ENCODE measurements around the gene GAMT. TPM values are rescaled to one million over a fixed set of nuclear protein-coding genes. Genes with fewer than 3 reads are reported as not detected.

The GAMT gene
- total and polyA plus RNA-seq, 2 of the 13 experiments (the other 11 are each of a cell fraction or from before 2014, with no cell fraction given) = 115 to 124 TPM

GRCh38 chr19:1400281-1401137 is 833 bp downstream of the GAMT start (continued):
- peak; percentile 44; the same call in 1 of the 2 replicates for TF ChIP-seq ZNF335 (CRISPR knock-in tag; IDR thresholded peaks at IDR 0.05)
- peak; percentile 56 for TF ChIP-seq PHF8 (CRISPR knock-in tag; IDR thresholded peaks at IDR 0.05)
- TF ChIP-seq PAXIP1 (CRISPR knock-in tag; conservative IDR thresholded peaks at IDR 0.05) = peak; percentile 94
- no peak for TF ChIP-seq PAX8 (CRISPR knock-in tag; IDR thresholded peaks at IDR 0.05; ENCODE audit: borderline replicate concordance)
- TF ChIP-seq ZMAT3 (CRISPR knock-in tag; conservative IDR thresholded peaks at IDR 0.05) = no peak
- TF ChIP-seq, protein P1, sequence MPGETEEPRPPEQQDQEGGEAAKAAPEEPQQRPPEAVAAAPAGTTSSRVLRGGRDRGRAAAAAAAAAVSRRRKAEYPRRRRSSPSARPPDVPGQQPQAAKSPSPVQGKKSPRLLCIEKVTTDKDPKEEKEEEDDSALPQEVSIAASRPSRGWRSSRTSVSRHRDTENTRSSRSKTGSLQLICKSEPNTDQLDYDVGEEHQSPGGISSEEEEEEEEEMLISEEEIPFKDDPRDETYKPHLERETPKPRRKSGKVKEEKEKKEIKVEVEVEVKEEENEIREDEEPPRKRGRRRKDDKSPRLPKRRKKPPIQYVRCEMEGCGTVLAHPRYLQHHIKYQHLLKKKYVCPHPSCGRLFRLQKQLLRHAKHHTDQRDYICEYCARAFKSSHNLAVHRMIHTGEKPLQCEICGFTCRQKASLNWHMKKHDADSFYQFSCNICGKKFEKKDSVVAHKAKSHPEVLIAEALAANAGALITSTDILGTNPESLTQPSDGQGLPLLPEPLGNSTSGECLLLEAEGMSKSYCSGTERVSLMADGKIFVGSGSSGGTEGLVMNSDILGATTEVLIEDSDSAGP (CRISPR knock-in tag; IDR thresholded peaks at IDR 0.05; ENCODE audit: borderline replicate concordance) = peak; percentile 84; the same call in 1 of the 2 replicates
- TF ChIP-seq, protein P2, sequence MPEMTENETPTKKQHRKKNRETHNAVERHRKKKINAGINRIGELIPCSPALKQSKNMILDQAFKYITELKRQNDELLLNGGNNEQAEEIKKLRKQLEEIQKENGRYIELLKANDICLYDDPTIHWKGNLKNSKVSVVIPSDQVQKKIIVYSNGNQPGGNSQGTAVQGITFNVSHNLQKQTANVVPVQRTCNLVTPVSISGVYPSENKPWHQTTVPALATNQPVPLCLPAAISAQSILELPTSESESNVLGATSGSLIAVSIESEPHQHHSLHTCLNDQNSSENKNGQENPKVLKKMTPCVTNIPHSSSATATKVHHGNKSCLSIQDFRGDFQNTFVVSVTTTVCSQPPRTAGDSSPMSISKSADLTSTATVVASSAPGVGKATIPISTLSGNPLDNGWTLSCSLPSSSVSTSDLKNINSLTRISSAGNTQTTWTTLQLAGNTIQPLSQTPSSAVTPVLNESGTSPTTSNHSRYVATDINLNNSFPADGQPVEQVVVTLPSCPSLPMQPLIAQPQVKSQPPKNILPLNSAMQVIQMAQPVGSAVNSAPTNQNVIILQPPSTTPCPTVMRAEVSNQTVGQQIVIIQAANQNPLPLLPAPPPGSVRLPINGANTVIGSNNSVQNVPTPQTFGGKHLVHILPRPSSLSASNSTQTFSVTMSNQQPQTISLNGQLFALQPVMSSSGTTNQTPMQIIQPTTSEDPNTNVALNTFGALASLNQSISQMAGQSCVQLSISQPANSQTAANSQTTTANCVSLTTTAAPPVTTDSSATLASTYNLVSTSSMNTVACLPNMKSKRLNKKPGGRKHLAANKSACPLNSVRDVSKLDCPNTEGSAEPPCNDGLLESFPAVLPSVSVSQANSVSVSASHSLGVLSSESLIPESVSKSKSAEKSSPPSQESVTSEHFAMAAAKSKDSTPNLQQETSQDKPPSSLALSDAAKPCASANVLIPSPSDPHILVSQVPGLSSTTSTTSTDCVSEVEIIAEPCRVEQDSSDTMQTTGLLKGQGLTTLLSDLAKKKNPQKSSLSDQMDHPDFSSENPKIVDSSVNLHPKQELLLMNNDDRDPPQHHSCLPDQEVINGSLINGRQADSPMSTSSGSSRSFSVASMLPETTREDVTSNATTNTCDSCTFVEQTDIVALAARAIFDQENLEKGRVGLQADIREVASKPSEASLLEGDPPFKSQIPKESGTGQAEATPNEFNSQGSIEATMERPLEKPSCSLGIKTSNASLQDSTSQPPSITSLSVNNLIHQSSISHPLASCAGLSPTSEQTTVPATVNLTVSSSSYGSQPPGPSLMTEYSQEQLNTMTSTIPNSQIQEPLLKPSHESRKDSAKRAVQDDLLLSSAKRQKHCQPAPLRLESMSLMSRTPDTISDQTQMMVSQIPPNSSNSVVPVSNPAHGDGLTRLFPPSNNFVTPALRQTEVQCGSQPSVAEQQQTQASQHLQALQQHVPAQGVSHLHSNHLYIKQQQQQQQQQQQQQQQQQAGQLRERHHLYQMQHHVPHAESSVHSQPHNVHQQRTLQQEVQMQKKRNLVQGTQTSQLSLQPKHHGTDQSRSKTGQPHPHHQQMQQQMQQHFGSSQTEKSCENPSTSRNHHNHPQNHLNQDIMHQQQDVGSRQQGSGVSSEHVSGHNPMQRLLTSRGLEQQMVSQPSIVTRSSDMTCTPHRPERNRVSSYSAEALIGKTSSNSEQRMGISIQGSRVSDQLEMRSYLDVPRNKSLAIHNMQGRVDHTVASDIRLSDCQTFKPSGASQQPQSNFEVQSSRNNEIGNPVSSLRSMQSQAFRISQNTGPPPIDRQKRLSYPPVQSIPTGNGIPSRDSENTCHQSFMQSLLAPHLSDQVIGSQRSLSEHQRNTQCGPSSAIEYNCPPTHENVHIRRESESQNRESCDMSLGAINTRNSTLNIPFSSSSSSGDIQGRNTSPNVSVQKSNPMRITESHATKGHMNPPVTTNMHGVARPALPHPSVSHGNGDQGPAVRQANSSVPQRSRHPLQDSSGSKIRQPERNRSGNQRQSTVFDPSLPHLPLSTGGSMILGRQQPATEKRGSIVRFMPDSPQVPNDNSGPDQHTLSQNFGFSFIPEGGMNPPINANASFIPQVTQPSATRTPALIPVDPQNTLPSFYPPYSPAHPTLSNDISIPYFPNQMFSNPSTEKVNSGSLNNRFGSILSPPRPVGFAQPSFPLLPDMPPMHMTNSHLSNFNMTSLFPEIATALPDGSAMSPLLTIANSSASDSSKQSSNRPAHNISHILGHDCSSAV (CRISPR knock-in tag; IDR thresholded peaks at IDR 0.05; ENCODE audit: borderline replicate concordance) = no peak
- TF ChIP-seq ZNF720 (CRISPR knock-in tag; IDR thresholded peaks at IDR 0.05) = no peak
- 0 out of 2 replicates have a peak, but pooled peaks have one; percentile 52 for TF ChIP-seq ZNF713 (CRISPR knock-in tag; IDR thresholded peaks at IDR 0.05)
- no peak for TF ChIP-seq MAZ (IDR thresholded peaks at IDR 0.05; ENCODE audit: borderline replicate concordance, low read depth, low read length)
- peak; percentile 85 for TF ChIP-seq MAZ (CRISPR knock-in tag; IDR thresholded peaks at IDR 0.05; ENCODE audit: low read depth)
- TF ChIP-seq SRSF4 (IDR thresholded peaks at IDR 0.05; ENCODE audit: low read depth, low read length, poor library complexity, severe bottlenecking) = no peak

All from HepG2 (cell line).